GM18873 (cell line): ENCODE measurements around the gene GTF2F2.
"Not testable (repeated sequence)": the region's sequence is repeated elsewhere in the genome, so short reads cannot be mapped to it uniquely, and the experiment has no call there.

Source experiments
- ATAC-seq: cut with Tn5 transposase; IDR thresholded peaks from one replicate; pipeline ENCODE4 v1.9.1; 2021; ENCODE audit warnings: mild to moderate bottlenecking, moderate library complexity, moderate number of reproducible peaks; ENCODE audit not compliant: unreplicated experiment, low FRiP score

Gene GTF2F2

GRCh38 chr13:45297456-45298205 is 177.3 kb downstream of the GTF2F2 start:
- ATAC-seq, result no peak

GRCh38 chr13:45298206-45298505 is 177.8 kb downstream of the GTF2F2 start:
- ATAC-seq, result no peak

- ATAC-seq, result not testable (repeated sequence)
These were observed 178.2 kb downstream of the GTF2F2 start for GRCh38 chr13:45298550-45298949.

- ATAC-seq, result no peak
These were observed 178.9 kb downstream of the GTF2F2 start for GRCh38 chr13:45299194-45299593.

GRCh38 chr13:45300190-45300985 is 180.1 kb downstream of the GTF2F2 start:
- ATAC-seq, result no peak

- ATAC-seq, result no peak
These were observed 181.0 kb downstream of the GTF2F2 start for GRCh38 chr13:45301263-45301662.

GRCh38 chr13:45302507-45302906 is 182.2 kb downstream of the GTF2F2 start:
- ATAC-seq, result no peak

- no peak for ATAC-seq
These were observed 182.7 kb downstream of the GTF2F2 start for GRCh38 chr13:45303026-45303425.

- no peak for ATAC-seq
These were observed 183.6 kb downstream of the GTF2F2 start for GRCh38 chr13:45303866-45304265.

GRCh38 chr13:45305079-45305478 is 184.8 kb downstream of the GTF2F2 start:
- ATAC-seq, result no peak

- no peak for ATAC-seq
These were observed 186.7 kb downstream of the GTF2F2 start for GRCh38 chr13:45306966-45307365.

- no peak for ATAC-seq
These were observed 190.2 kb downstream of the GTF2F2 start for GRCh38 chr13:45310341-45311131.

GRCh38 chr13:45314822-45315221 is 194.5 kb downstream of the GTF2F2 start:
- no peak for ATAC-seq

GRCh38 chr13:45315520-45316167 is 195.3 kb downstream of the GTF2F2 start:
- ATAC-seq, result no peak

- ATAC-seq, result no peak
These were observed 196.0 kb downstream of the GTF2F2 start for GRCh38 chr13:45316338-45316737.

- no peak for ATAC-seq
These were observed 196.7 kb downstream of the GTF2F2 start for GRCh38 chr13:45316996-45317395.

GRCh38 chr13:45320876-45321629 is 200.7 kb downstream of the GTF2F2 start:
- no peak for ATAC-seq

- no peak for ATAC-seq
These were observed 205.5 kb downstream of the GTF2F2 start for GRCh38 chr13:45325806-45326205.

- ATAC-seq, result no peak
These were observed 207.1 kb downstream of the GTF2F2 start for GRCh38 chr13:45327253-45327955.
